GM19452 (cell line): ENCODE data around the gene CHRM3.
"Not testable (repeated sequence)": the region's sequence is repeated elsewhere in the genome, so short reads cannot be mapped to it uniquely, and the experiment has no call there.

Source experiments
- ATAC-seq: cut with Tn5 transposase; IDR thresholded peaks from one replicate; pipeline ENCODE4 v1.9.1; 2021; ENCODE audit not compliant: unreplicated experiment

The CHRM3 gene

DNA sequence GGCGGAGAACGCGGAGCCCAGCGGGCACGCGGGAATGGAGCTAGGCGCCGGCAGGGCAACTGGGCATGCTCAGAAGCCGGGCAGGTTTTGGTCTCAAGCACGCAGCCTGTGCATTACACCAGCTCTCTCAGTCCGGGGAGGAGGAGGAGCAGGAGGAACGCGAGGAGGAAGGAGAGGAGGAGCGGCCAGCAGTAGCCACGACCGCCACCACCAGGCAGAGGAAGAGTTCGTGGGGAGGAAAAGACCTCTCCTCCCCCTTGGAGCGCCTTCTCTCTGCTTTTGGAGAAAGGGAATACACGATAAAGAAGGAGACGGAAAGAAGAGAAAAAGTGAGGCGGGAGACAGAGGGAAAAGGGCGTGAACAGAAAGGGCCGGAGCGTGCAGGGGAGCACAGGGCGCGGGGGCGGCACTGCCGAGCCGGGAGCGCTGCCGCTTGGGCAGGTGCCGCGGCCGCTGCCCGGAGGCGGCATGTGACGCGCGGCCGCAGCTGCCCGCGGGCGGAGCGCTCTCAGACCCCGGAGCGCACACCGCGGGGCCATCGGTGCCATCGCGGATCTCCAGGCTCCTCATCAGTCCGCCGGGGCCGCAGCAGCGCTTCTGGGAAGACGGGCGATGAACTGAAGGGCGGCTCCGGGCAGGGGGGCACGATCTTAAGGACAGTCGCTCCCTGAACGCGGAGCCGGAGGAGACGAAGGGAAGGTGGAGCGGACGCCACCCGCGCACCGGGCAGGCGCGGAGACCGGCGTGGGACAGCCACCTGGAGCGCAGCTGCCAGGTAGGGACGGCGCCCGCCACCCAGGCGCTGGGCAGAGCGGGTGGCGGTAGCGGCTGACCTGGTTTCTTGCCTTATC lies at the start of gene CHRM3:
CHRM3 (plus strand) TSS at position 116 of the 851 bp plus-strand sequence. CDS start 520,884 bp downstream, outside the sequence.
- ATAC-seq = no peak

DNA sequence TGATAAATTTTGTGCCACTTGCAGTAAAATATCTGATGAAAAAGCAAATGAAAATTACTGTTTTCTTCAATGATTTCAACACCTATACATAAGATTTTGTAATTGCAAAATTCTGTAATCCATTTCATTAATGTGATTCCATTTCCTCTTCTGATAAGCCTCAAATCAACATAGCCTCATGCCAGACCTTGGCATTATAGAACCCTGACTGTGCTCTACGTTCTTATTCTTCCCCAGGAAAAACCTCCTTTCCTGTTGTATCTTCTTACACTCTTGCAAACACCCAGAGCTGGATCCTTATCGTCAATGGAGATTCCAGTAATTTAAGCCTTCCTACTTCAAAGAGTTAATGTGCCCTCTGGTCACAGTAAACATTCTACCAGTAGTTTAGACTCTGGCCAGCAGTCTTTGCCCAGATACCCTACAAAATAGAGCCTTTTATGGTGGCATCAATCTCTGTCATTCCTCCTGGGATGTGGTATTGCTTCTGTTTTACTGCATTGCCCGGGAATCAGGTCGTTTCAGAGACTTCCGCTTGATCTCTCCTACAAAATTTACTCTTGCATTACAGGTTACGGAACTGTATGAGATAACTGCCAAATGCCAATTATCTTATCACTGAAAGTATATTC lies 48.5 kb upstream of the CHRM3 start:
- ATAC-seq = no peak

DNA sequence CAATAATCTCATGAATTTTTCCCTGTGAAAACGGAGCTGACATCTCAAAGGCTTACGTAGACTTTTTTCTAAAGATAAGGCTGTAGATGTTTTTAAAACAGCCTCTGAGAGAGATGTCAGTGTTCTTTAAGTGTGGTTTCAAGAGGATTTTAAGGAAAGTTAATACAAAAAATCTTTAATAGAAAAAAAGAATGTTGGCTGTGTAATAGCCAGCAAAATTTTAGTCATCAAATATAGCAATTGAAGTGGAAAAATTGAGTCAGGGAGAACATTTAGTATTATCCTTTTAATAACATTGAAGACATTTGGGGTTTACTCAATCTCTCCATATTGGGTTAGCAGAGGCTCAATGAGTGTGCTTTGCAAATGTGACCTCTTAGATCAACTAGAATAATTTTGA lies 38.6 kb upstream of the CHRM3 start:
- no peak for ATAC-seq

DNA sequence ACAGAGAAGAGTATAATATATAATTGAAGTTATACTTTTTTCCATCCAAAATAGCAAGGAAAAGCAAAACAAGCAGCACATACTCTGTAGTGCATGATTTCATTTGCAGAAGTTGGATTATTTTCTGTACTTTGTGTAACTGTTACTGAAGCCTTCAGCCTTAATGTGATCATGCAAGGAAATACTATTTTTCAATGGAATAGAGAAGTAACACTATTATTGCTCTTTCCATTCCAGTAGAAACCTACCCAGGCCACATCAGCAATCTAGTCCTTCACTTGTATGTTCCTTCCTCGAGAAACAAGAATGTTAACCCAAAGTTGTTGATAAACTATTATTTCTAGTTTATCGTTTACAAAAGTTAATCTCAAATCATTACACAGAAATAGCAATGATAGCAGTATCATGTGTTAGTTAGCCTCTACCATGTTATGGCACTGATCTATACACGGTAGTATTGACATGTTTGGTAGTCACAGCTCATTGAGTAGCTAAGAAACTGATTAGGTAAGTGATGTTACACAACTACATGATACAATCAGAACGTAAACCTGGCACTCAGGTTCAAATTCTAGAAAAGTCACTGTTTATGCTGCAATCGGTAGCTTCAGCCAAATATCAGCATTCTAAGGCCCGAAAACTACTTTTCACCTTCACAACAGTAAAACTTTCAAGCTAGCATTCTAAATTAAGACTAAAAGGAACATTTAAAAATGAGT lies 37.6 kb upstream of the CHRM3 start:
- ATAC-seq = no peak

DNA sequence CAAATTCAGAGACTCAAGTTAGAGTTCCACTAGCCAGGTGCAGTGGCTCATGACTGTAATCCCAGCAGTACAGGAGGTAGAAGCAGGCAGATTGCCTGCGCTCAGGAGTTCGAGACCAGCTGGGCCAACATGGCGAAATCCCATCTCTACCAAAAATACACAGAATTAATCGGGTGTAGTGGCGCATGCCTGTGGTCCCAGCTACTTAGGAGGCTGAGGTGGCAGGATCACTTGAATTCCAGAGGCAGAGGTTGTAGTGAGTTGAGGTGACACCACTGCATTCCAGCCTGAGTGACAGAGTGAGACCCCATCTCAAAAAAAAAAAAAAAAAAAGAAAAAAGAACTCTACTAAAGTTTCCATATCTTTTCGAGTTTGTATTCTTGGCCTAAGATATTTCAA lies 36.7 kb upstream of the CHRM3 start:
- ATAC-seq = no peak

DNA sequence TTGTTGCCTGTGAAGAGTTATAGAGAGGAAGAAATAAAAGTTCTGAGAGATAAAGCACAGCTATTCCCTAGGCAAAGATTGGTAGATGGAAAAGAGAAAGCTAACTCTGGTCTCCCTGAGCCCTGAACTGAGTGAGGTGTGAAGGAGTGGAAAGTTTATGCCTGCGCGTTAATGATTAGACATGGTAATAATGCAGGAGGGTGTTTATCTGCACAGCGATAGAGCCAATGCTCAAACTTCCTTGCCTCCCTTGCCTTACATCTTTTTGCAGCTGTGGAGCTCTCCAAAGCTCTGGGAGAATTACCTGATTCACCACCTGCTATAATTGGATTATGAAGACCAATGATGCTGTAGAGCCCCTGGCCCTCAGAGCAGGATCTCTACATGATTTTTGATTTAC lies 32.8 kb upstream of the CHRM3 start:
- no peak for ATAC-seq

DNA sequence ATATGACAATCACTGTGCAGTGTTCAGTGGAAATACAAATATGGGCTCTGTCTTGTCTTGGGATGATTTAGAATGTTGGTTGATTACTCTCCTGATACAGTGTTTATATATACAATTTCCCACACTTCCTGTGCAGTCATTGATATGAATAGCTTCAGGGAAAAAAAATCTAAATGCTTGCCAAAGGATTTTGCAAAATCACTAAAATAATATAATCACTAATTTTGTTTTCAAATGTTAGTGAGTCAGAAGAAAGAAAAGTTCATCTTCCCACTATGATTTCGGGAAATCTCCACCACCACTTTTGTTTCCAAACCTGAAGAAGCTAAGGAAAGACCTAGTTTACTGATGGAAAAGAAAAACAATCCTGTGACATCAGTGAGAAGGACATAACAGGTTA lies 32.1 kb upstream of the CHRM3 start:
- no peak for ATAC-seq

DNA sequence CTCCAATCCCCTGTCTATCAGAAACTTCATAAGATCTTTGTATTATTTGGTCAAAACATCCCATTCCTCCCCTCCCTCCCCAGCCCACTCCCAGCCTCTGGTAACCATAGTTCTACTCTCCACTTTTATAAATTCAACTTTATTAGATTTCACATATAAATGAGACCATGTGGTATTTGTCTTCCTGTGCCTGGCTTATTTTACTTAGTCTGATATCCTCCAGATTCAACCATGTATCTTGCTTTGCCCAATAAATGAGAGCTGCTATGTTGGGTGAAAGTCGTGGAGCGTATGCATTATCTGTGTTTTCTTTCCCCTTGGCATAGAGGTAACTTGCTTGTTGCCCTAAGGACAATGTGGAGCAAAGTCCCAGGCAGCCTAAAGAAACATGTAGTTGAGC lies 28.5 kb upstream of the CHRM3 start:
- ATAC-seq = no peak

DNA sequence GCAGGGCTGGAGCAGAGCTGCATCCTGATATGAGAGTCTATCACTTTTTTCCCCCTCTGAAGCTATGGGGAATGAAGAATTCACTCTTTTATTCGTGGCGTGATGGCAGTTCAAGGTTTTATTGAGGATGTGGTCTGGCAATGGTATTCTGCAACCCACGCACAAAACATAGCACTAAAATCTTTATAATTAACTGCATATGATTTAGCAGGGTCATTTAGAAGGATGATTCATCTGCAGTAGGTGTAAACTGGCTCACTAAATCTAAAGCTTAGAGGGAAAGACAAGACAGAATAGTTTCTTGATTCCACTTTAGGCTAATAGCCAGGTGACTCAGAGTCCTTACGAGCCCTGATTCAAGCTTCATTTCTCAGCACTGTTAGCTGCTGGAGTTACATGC lies 25.0 kb upstream of the CHRM3 start:
- ATAC-seq = no peak

DNA sequence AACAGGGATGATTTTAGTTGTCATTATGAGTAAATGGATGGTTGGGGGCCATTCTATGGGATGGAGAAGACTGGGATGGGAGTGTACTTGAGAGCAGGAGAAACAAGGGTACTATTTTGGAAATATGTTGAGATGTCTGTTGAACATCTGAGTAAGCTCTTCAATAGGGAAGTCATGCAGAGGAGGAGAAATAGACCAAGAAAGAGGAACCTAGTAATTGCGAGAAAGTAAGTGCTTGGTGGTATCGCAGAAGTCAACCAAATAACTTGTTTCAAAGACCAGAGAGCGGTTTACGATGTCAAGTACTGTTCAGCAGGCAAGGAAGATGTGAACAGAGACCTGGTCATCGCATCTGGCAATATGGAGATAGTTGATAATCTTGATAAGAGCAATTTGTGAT lies 22.4 kb upstream of the CHRM3 start:
- ATAC-seq = no peak

DNA sequence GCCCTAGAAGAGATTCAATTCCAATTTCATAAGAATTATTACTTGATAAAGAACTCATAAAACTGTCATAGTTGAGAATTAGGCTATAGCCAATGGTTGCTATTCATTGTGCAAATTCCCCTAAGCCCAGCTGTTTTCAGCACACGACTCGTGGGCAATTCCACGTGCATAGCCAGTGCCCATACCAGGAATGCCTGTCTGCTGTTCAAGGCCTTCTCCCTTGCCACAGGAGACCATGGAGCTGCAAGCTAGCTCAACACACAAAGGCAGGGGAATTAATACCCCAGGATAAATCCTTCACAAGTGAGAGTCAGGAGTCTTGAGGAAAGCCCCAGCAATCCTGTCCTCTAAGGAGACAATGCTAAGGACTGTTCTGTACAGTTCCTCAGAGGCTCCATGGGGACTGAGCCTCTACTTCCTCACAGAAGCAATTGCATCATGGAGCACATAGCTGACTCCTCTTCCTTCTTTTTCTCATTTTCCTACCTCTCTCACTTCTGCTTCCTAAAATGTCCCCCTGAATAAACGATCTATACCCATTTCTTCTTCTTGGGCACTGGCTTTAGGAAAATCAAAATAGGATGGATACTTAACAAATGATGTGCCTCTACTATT lies 19.1 kb upstream of the CHRM3 start:
- ATAC-seq = no peak

DNA sequence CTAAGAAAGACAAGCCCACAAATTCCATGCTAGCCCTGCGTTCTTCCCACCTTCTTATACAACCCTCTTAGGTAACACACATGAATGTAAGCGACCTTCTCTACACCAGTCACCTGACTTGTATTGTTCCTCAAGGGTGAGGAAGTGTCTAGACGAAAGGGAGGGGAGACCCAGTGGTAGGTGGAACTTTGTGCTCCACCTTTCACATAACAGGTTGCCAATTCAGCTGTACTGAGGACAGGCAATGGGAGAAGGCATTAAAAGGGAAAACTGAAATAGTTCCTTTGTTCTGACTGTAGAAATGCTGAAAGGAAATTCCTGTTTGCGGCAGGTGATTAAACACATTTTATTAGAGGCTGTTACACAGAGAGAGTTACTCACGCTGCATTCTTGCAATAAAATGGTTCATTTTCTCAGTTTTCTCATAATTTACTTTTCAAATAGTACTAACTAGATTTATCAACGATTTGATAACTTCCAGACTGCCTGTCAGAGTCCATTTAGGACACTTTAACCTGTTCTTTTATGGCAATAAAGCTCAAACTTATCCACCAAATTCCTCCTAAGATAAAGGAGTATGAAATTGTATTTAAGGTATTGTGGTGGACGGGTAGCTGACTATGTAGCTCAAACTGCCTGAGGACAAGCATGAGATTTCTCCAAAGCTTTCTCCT lies 17.8 kb upstream of the CHRM3 start:
- ATAC-seq = no peak

DNA sequence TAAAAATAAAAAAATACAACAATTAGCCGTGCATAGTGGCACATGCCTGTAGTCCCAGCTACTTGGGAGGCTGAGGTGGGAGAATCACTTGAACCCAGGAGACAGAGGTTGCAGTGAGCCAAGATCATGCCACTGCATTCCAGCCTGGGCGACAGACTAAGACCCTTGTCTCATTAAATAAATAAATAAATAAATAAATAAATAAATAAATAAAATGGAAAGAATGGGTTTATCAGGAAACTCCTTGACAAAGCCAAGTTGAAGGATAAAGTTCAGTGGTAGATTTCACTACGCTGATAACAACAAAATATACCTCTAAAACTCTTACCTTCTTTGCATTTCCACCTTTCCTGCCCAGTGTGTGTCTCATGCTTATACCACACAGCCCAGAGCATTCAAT lies 15.5 kb upstream of the CHRM3 start:
- ATAC-seq = not testable (repeated sequence)

DNA sequence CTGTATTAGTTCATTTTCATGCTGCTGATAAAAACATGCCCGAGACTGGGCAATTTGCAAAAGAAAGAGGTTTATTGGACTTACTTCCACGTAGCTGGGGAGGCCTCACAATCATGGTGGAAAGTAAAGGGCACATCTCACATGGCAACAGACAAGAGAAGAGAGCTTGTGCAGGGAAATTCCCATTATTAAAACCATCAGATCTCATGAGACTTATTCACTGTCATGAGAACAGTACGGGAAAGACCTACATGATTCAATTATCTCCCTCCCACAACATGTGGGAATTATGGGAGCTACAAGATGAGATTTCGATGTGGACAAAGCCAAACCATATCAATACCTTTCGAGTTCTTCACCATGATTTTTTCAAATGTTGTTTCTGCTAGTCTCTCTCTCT lies 3.7 kb upstream of the CHRM3 start:
- no peak for ATAC-seq

DNA sequence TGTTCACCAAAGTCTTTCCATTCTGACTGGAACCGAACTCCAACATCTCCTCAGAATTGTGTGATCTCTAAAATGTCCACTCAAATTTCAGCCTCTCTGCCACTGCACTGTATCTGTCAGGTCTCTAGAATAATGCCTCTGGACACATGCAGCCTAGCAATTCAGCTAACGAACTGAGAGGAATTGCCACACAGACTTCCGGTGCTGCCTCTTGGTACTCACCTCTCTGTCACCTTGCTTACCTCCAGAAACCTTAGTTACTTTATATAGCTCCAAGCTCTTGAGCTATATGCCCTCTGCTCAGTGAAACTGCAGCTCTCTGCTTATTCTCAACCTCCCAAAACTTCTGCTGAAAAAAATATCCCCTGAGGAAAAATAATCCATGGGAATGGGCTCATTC lies 2.7 kb upstream of the CHRM3 start:
- no peak for ATAC-seq

DNA sequence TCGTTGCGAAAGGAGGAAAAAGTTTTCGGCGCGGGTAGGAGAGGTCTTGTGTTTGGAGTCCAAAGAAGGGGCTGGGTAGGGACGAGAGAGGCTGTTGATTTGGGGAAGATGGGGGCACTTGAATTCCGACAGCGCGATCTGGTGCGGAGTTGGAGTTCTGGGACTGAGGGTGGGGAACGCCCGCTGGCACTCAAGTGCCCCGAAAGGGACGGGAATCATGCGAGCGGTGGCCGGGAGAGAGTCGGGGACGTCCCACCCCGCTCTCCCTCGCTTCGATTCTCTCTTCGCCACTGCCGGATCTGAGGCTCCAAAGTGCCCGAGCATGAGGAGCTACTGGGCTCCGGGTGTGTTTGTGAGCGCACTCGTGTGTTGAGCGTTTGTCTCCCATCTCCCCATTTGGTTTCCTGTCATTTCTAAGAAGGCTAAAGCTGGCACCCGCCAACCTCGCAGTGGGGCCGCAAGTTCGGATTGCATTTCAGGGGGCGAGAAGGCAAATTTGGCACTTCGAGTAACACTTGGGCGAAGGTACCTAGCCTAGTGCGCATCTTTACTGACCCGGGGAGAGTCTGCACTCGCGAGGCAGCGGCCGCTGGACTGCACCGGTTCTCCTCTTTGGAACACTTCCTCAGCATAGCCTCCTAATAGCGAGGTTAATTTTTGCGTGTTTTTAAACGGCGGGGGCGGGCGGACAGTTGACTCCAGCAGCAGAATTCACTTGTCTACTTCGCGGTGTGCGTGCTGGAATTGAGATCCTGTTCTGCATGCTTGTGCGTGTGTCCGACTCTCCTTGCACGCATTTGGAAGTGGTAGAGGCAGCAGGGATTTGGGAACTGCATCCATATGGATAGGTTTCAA lies 1.2 kb downstream of the CHRM3 start:
- ATAC-seq = no peak

DNA sequence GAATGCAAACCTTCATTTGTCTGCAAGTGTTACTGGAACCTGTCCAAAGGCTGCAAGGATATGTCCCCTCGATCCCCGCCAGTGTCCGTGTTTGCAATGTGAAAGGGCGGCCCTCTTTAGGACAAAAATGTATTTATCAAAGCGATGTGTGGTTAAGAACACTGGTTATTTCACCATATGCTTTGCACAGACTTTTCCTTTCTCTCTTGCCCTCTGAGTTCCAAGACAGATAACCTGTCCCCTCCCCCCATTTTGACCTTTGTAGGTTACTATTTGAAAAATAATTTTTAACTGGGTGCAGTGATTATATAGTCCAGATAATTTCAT lies 1.8 kb downstream of the CHRM3 start:
- no peak for ATAC-seq

DNA sequence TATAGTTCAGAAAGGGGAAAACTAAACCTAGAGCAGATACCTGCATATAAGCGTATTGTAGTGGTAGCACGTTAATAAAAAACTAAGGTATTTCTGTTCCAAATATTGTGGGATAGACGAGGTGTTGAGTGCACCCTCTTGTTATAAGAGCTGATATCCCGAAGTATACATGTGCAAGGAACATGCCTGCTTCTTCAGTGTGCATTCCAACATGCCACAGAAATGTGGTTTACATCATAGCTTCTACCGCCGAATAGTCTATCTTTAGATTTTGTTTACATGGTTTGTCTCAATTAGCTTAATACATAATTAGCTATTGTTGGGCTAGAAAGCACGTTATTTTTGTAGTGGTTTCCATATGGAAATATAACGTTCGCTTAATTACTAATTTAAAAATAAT lies 2.2 kb downstream of the CHRM3 start:
- ATAC-seq = no peak

DNA sequence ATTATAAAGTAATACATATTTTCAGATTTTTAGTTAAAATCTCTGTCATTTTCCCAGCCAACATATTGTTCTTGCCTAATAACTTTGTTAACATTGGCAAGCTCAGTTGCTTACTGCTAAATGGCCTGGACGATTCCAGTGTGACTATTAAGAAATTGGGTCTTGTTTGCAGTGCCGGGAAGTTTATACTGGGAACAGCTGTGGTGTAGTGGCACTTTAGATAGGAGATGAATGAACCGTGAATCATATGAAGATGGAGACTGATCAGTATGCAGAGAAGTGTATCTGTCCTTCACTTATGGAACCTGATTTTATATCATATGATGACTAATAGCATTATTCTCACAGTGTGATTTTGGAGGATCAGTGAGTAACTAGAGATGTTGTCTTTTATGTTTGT lies 3.3 kb downstream of the CHRM3 start:
- no peak for ATAC-seq

DNA sequence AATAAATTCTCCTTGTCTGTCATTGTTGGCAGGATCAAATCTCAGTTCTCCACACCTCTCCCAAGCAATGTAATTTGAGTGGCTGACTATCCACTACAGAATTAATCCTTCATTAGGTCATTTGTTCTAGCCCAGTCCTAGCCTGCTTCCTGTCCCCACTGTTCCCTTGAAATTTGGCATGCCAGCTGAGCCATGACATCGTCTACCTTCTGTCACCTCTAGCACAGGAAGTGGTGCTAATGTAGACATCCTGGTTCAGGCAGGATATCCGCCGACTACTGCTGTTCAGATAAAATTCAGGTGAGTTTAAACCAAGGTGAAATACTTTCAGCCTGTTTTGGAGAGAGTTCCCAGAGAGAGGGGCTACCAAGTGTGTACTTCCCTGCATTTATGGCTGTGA lies 5.9 kb downstream of the CHRM3 start:
- no peak for ATAC-seq
